Suppressor macrophage treated with lipopolysaccharide for 1 hour (primary cell): ENCODE results near the gene PTPRC.

Source experiments
- DNase-seq, 3 donors: peaks; one replicate each; pipeline ENCODE4 v3.0.0-alpha.2; 2020 to 2022

The PTPRC gene

GRCh38 chr1:198711837-198712236 is 73.0 kb downstream of the PTPRC start:
- no peak for DNase-seq

- peak in 2 of 3 donors; percentile 29 to 32 for DNase-seq
Observed at GRCh38 chr1:198713081-198713480, 74.2 kb downstream of the PTPRC start.

- no peak for DNase-seq
Observed at GRCh38 chr1:198714271-198714670, 75.4 kb downstream of the PTPRC start.

GRCh38 chr1:198716051-198716450 is 77.2 kb downstream of the PTPRC start:
- no peak for DNase-seq

- no peak for DNase-seq
Observed at GRCh38 chr1:198717510-198717909, 78.7 kb downstream of the PTPRC start.

- DNase-seq: no peak
Observed at GRCh38 chr1:198723127-198723526, 84.3 kb downstream of the PTPRC start.

- peak; percentile 17 to 56 (median 30) for DNase-seq
Observed at GRCh38 chr1:198725090-198725489, 86.2 kb downstream of the PTPRC start.

- DNase-seq: peak; percentile 39 to 76 (median 47)
Observed at GRCh38 chr1:198726455-198726854, 87.6 kb downstream of the PTPRC start.

GRCh38 chr1:198729195-198729863 is 90.5 kb downstream of the PTPRC start:
- no peak for DNase-seq

GRCh38 chr1:198730952-198731351 is 92.1 kb downstream of the PTPRC start:
- DNase-seq: no peak

- DNase-seq: no peak
Observed at GRCh38 chr1:198734323-198735008, 95.6 kb downstream of the PTPRC start.

- no peak for DNase-seq
Observed at GRCh38 chr1:198741744-198742143, 102.9 kb downstream of the PTPRC start.

GRCh38 chr1:198747127-198747526 is 108.3 kb downstream of the PTPRC start:
- no peak for DNase-seq

- DNase-seq: peak in 2 of 3 donors; percentile 15 to 42
Observed at GRCh38 chr1:198749279-198749678, 110.4 kb downstream of the PTPRC start.

GRCh38 chr1:198750081-198750480 is 111.2 kb downstream of the PTPRC start:
- no peak for DNase-seq

- DNase-seq: no peak
Observed at GRCh38 chr1:198751741-198752140, 112.9 kb downstream of the PTPRC start.

- DNase-seq: no peak
Observed at GRCh38 chr1:198754670-198755069, 115.8 kb downstream of the PTPRC start.

GRCh38 chr1:198755715-198756114 is 116.9 kb downstream of the PTPRC start:
- no peak for DNase-seq

- no peak for DNase-seq
Observed at GRCh38 chr1:198756470-198756869, 117.6 kb downstream of the PTPRC start.

- DNase-seq: no peak
Observed at GRCh38 chr1:198761859-198762616, 123.2 kb downstream of the PTPRC start.

GRCh38 chr1:198763298-198763714 is 124.5 kb downstream of the PTPRC start:
- DNase-seq: no peak

GRCh38 chr1:198764748-198765147 is 125.9 kb downstream of the PTPRC start:
- DNase-seq: peak in 1 of 3 donors; percentile 34

GRCh38 chr1:198765416-198765815 is 126.6 kb downstream of the PTPRC start:
- peak in 2 of 3 donors; percentile 28 to 30 for DNase-seq
